Effector memory CD4-positive, alpha-beta T cell (primary cell): ENCODE measurements around the gene RGL1.

Source experiments
- DNase-seq, 3 donors: peaks; one replicate each; pipeline ENCODE4 v3.0.0-alpha.2; 2020
- H3K27ac ChIP-seq: 2 replicates; pipeline ENCODE4 v1.7.0; 2013; ENCODE audit warnings: mild to moderate bottlenecking, low read length, moderate library complexity; ENCODE audit not compliant: insufficient read depth, poor library complexity, severe bottlenecking
- H3K27me3 ChIP-seq: replicated peaks from 2 replicates; pipeline ENCODE4 v1.7.0; 2013; ENCODE audit warnings: mild to moderate bottlenecking, low read length; ENCODE audit not compliant: insufficient read depth, control insufficient read depth, poor library complexity, severe bottlenecking
- H3K36me3 ChIP-seq: 2 replicates; pipeline ENCODE4 v1.7.0; 2013; ENCODE audit warnings: mild to moderate bottlenecking, low read length, moderate library complexity; ENCODE audit not compliant: control insufficient read depth, insufficient read depth
- H3K4me1 ChIP-seq: 2 replicates; pipeline ENCODE4 v1.7.0; 2013; ENCODE audit warnings: low read length, mild to moderate bottlenecking; ENCODE audit not compliant: control insufficient read depth, insufficient read depth, poor library complexity, severe bottlenecking
- H3K4me3 ChIP-seq: 2 replicates; pipeline ENCODE4 v1.7.0; 2013; ENCODE audit warnings: low read length, low read depth, mild to moderate bottlenecking; ENCODE audit not compliant: insufficient read depth, poor library complexity, severe bottlenecking
- H3K9me3 ChIP-seq: 2 replicates; pipeline ENCODE4 v1.7.0; 2013; ENCODE audit warnings: mild to moderate bottlenecking, low read length, moderate library complexity; ENCODE audit not compliant: control insufficient read depth

RGL1 gene

GRCh38 chr1:183975651-183976050, 170.7 kb downstream of the RGL1 start:
- H3K36me3 ChIP-seq, result no peaks in the 10 kb centered on the region
- no peaks in the 10 kb centered on the region for H3K9me3 ChIP-seq
- H3K27me3 ChIP-seq, result no peaks in the 10 kb centered on the region
- H3K27ac ChIP-seq, result no peak overlapping the region
- DNase-seq, result no peak
- no peaks in the 10 kb centered on the region for H3K4me1 ChIP-seq
- H3K4me3 ChIP-seq, result no peak overlapping the region

GRCh38 chr1:183977717-183978116, 172.8 kb downstream of the RGL1 start:
- no peaks in the 10 kb centered on the region for H3K4me1 ChIP-seq
- H3K4me3 ChIP-seq, result no peak overlapping the region
- no peaks in the 10 kb centered on the region for H3K9me3 ChIP-seq
- no peak overlapping the region for H3K27ac ChIP-seq
- no peaks in the 10 kb centered on the region for H3K27me3 ChIP-seq
- DNase-seq, result no peak
- no peaks in the 10 kb centered on the region for H3K36me3 ChIP-seq
